ENCODE results near the gene EIF1B. TPM values are rescaled to one million over a fixed set of nuclear protein-coding genes. Genes with fewer than 3 reads are reported as not detected.

EIF1B gene
- total RNA-seq, 1 donor from 2014 or later = 10.4 TPM

- TF ChIP-seq CTCF (conservative IDR thresholded peaks at IDR 0.05; ENCODE audit: low read depth, low read length) = no peak
- H3K4me3 ChIP-seq (ENCODE audit: low read depth, low read length) = no peak overlapping the region
- no peak for DNase-seq (ENCODE audit: low read depth)
These were observed 23.2 kb downstream of the EIF1B start for GRCh38 chr3:40332684-40333083.

- no peak overlapping the region for H3K4me3 ChIP-seq (ENCODE audit: low read depth, low read length)
- no peak for TF ChIP-seq CTCF (conservative IDR thresholded peaks at IDR 0.05; ENCODE audit: low read depth, low read length)
- DNase-seq (ENCODE audit: low read depth) = no peak
These were observed 23.9 kb downstream of the EIF1B start for GRCh38 chr3:40333416-40333815.

DNA sequence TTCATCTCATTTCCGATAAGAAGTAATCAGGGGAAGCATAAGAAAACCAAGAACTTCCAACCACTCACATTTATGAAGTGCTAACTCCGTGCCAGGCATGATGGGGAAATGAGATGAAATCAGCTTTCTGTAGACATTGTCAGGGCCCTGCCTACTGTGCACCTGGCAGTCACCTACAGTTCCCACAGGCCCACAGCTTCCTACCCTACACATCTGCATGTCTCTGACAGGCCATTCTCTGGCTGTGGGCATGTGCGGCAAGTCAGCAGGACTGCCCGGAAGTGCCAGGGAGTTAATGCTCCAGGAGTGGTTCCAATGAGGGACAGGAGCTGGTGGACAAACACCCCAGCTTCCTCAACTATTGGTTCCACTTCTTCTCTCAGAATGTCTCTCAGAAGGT, 24.3 kb downstream of the EIF1B start:
- DNase-seq (ENCODE audit: low read depth) = no peak
- no peak for TF ChIP-seq CTCF (conservative IDR thresholded peaks at IDR 0.05; ENCODE audit: low read depth, low read length)
- H3K4me3 ChIP-seq (ENCODE audit: low read depth, low read length) = no peak overlapping the region

- TF ChIP-seq CTCF (conservative IDR thresholded peaks at IDR 0.05; ENCODE audit: low read depth, low read length) = no peak
- H3K4me3 ChIP-seq (ENCODE audit: low read depth, low read length) = no peak overlapping the region
- no peak for DNase-seq (ENCODE audit: low read depth)
These were observed 26.6 kb downstream of the EIF1B start for GRCh38 chr3:40336101-40336500.

DNA sequence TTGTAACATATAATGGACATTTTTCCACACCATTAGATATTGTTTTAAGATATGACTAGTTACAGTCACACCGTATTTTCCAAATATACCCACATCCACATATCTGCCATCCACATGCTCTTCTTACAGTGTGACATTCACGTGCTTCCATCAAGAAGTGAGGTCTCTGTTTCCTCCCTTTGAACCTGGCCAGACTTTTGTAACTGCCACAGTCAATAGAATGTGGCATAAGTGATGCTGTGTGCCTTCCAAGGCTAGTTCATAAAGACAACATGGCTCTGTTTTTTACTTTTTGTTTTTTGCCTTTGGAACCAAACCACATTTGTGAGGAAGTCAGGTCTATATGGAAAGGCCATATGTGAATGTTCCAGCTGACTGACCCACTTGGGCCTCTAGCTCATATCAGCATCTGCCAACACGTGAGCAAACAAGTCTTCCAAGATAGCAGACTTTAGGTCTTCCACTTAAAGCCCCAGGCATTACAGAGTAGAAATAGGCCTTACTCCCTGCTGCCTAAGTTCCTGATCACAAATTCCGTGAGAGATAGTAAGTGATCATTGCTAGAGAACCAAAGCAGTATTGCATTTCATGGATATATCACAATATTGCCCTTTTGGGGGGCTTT, 27.1 kb downstream of the EIF1B start:
- no peak overlapping the region for H3K4me3 ChIP-seq (ENCODE audit: low read depth, low read length)

DNA sequence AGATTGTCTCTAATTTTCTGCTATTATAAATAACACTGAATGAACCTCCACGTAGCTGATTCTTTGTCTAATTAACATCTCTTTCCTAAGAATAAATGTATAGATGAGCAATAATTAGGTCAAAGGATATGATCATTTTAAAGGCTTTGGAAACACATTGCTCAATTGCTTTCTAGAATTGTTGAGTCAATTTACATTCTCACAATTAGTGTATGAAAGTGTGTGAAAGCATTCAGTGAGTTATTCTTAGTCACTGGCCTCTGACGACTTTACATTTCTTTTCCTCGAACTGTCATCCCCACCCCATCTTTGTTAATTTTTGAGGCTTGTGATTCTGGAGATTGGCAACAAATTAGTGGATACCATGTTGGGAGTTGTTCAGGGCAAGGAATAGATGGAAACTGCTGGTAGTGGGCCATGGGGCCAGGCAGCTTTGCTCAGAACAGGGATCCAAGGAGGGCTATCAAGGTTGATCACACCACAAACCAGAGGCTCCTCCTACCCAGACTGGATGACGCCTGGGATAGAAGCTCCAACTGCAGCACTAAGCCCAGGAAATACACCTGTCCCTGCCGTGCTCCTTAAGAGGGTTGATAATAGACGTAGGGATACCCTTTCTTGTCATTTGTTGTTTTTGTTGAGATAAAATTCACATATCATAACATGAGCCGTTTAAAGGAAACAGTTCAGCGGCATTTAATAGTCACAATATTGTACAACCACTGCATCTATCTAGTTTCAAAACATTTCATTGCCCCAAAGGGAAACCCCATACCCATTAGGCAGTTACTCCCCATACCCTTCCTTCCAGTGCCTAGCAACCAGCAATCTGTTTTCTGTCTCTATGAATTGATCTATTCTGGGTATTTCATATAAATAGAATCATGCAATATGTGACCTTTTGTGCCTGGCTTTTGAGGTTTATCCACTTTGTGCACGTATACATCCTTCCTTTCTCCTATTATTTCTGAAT, 27.9 kb downstream of the EIF1B start:
- DNase-seq (ENCODE audit: low read depth) = no peak
- H3K4me3 ChIP-seq (ENCODE audit: low read depth, low read length) = no peak overlapping the region
- no peak for TF ChIP-seq CTCF (conservative IDR thresholded peaks at IDR 0.05; ENCODE audit: low read depth, low read length)

More for the DNA sequence above, 27.1 kb downstream of the EIF1B start:
- TF ChIP-seq CTCF (conservative IDR thresholded peaks at IDR 0.05; ENCODE audit: low read depth, low read length) = no peak
- DNase-seq (ENCODE audit: low read depth) = no peak
